Ramos (cell line): ENCODE results near the gene MCU.
"Not testable (repeated sequence)": the region's sequence is repeated elsewhere in the genome, so short reads cannot be mapped to it uniquely, and the experiment has no call there.

ENCODE experiments used
- in situ Hi-C: fragments of 300-500 bp; cut with MboI; formaldehyde crosslinking; loops from one replicate; pipeline ENCODE4 v1.14.3; 2022; ENCODE audit warnings: low sequenced_read_pairs; ENCODE audit not compliant: unreplicated experiment

The MCU gene, protein sequence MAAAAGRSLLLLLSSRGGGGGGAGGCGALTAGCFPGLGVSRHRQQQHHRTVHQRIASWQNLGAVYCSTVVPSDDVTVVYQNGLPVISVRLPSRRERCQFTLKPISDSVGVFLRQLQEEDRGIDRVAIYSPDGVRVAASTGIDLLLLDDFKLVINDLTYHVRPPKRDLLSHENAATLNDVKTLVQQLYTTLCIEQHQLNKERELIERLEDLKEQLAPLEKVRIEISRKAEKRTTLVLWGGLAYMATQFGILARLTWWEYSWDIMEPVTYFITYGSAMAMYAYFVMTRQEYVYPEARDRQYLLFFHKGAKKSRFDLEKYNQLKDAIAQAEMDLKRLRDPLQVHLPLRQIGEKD

DNA sequence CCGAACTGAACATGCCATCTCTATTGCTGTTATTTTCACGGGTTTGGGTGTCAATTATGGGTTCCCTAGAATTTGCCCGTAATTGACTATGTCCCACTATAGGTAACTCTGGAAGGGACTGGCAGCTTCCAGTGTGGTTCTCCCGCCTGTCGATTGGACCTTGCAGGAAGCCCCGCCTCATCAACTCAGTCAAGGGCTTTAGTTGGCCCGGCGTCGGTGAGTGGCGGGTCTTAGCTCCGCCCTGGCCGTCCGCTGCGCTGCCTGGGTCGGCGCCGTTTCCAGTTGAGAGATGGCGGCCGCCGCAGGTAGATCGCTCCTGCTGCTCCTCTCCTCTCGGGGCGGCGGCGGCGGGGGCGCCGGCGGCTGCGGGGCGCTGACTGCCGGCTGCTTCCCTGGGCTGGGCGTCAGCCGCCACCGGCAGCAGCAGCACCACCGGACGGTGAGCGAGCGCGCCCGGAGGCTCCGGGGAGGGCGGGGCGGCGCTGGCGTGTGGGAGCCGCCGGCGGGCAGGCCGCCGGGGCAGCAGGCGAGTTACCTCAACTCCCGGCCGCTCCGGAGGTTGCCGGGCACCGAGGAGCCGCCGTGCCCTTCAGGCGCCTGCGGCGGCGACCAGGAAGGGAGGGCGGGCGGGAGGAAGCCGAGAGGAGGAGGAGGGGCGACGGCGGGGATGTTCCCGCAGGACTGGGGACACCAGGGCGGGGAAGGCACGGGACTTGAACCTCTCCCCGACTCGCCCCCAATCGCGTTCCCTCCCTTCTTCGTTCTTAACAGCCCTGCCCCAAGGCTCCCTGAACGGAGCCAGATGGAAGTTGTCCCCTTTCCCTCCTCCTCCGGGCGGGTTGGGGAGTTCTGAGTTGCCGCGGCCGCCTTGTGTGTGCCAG is at the start of gene MCU:
Gene MCU, plus strand, starts transcription at position 281 of the 881 bp plus-strand sequence. Its CDS starts 9 bp downstream, at position 290.
- in situ Hi-C loops = no loop called here

DNA sequence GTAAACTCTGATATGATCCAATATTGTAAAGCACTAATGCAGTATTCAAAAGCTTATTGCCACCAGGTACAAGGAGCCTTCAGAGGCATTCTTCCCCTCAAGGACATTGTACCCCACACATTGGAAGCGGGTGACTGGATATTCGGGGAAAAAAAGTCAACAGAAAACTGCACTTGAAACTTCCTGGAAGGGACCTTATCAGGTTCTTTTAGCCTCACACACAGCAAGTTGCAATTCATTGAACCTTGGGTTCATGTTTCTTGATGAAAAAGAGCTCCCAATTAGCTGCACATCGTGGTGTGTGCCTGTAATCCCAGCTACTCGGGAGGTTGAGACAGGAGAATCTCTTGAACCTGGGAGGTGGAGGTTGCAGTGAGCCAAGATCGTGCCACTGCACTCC is 49.6 kb upstream of the MCU start:
- in situ Hi-C loops = no loop called here

DNA sequence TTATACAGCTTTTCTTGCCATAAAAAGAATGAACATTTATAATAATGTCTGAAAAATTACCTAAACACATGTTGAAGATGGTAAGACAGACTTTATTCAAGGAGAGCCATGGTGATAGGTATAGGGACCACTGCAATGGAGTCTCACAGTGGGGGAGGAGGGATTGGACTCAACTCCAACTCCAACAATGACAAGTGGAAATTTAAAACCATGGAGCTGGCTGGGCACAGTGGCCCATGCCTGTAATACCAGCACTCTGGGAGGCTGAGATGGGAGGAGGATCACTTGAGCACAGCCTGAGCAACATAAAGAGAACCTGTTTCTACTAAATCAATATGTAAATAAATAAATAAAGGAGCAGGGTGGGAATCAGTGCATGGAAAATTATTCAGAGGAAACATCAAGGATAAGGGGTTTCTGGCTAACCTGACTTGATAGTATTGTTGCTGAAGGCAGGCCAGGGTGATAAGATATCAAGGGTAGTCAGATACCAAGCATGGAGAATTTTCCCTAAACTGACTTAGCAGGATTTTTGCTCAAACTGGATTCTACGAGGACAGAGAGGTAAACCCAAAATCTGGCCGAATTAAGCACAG is 46.6 kb upstream of the MCU start:
- in situ Hi-C loops = no loop called here

DNA sequence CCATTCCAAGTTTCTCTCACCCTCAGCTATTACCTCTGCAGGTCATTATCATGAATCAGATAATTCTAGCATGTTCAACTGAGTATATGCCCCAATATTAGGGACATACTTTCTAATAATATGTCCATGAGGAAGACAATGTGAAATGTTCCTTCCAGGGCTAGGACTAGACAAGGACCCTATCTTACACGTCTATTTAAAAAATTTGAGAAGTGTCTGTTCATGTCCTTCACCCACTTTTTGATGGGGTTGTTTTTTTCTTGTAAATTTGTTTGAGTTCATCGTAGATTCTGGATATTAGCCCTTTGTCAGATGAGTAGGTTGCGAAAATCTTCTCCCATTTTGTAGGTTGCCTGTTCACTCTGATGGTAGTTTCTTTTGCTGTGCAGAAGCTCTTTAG is 45.0 kb upstream of the MCU start:
- in situ Hi-C loops = not testable (repeated sequence)

DNA sequence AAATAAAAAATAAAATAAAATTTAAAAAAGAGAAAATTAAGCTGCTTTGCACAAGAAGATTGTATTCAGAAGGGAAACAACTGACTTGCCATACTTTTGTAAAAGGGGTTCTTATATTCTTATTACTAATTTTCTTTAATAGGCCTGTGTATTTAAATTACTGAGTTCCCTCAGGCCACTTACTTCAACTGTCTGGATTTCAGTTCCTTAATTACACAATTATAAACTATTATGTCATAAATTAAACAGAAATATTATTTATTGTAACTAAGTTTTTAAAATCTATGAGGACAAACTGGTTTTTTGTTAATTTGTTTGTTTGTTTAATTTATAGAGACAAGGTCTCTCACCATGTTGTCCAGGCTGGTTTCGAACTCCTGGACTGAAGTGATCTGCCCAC is 43.6 kb upstream of the MCU start:
- in situ Hi-C loops = no loop called here

DNA sequence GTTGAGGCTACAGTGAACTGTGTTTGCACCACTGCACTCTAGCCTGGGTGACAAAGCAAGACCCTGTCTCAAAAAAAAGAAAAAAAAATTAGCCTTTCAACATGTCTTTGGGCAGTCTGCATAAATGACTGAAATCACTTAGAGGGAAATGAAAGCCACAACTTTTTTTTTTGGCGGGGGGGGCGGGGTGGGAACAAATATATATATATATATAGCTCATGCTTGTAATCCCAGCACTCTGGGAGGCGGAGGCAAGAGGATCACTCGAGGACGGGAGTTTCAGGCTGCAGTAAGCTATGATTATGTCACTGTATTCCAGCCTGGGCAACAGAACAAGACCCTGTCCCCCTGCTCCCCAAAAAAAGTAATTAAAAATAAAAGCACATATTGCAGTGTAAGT is 42.7 kb upstream of the MCU start:
- in situ Hi-C loops = no loop called here

DNA sequence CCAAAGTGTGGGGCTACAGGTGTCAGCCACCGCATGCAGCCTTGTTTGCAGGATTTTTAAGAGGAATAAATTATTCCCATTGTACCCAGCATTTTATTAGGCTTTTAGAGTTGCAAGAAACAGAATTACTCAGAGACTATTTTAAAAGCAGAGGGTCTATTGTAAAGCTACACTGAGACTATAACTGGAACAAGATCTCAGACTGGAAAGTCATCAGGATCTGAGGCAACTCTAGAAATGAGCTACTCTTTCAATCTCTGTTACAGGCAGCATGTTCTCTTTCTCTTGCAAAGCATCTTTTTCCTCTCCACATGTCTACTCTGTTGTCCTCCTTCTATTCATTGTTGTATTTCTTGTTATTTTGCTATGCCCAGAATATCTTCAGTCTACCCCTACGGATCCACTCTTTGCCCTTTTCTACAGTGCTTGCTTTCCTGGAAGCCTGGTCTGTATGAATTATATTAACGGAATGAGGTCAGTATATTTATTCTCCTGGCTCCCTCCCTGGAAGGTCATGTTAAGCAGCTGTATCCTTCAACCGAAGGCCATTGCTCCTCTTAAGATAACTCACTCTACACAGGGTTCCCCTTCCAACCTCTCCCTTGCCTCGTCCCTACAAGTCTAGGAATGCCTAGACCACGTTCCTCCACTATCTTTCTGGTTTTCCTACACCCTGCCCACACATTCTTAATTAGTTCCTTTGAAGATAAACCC is 38.4 kb upstream of the MCU start:
- in situ Hi-C loops = no loop called here

DNA sequence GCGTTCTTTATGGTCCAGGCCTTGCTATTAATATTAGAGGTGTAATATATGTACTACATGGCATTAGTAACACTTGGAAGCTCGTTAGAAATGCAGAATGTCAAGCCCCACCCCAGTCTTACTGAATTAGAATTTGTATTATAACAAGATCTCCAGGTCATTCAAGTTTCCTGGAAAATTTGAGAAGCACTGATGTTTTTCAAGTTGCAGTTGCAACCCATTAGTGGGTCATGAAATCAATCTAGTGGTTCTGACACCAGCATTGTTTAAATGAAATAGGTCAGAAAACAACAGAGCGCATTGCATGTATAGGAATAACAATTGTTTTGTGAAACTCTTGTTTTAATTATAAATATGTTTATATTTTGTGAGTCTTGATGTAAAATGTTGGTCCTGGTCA is 37.2 kb upstream of the MCU start:
- in situ Hi-C loops = no loop called here

DNA sequence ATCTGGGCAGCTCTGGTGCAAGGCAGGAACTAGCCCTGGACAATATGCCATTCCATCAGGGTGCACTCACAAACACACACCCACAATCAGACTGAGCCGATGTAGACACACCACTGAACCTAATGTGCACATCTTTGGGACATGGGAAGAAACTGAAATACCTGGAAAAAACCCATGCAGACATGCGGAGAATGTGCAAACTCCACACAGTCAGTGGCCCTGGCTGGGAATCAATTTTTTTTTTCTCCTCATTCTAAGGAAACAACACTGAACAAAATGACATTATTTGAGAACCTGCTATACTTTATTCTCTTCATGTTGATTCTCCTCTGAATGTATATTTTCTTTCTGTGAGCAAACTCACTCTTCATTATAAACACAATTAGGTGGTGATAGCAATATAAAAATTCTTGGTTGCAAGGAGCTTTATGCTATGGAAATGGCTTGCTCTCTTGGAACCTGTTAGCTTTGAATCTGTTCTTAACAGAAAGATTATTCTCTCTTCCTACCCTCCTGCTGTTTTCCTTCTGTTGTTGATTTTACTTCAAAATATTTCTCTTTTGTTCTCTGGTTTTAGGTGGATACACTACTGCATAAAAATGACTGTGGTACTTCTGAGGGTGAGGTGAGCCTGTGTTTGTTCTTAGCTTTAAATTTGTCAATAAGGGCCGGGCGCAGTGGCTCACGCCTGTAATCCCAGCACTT is 33.1 kb upstream of the MCU start:
- in situ Hi-C loops = no loop called here

DNA sequence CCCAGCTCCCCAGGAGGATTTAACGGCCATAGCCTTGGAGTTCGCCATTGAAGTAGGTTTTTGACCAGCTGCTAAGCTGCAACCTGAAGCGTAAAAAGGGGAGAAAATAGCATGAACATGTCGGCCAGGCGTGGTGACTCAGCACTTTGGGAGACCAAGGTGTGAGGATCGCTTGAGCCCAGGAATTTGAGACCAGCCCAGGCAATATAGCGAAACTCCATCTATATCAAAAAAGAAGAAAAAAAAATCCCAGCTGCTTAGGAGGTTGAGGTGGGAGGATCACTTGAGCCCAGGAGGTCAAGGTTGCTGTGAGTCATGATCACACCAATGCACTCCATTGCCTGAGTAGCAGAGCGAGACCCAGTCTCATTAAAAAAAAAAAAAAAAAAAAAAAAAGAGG is 32.2 kb upstream of the MCU start:
- in situ Hi-C loops = no loop called here

DNA sequence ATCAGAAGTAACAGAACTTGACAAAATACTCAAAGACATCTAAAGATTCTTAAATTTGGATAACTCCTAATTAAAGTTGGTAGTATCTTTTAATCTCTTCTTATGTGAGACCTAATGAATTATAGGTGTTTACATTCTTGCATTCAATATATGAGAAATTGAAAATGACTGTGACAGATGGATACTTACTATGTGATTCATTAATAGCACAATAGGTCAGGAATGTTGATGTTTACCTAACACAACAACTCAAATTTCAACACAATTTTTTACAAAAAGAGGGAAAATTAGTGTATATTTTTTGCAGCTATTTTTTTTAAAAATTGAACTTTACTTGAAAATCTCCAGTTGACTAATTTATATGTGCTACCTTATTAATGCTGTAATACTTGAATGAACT is 31.7 kb upstream of the MCU start:
- in situ Hi-C loops = no loop called here

DNA sequence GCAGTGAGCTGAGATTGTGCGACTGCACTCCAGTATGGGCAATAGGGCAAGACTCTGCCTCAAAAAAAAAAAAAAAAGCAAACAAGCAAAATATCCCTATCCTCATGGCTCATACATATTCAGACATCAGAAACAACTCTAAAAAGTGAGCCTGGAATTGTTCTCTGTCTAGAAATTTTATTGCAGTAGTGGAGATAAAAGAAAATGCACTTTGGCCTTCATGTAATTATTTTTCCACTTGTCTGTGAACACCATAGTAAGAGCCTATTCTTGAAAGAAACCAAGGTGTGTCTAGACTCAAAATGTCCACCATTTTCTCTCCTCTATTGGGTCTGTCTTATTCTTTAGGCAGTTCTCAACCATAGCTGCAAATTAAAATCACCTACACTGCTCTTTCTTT is 30.5 kb upstream of the MCU start:
- in situ Hi-C loops = no loop called here

DNA sequence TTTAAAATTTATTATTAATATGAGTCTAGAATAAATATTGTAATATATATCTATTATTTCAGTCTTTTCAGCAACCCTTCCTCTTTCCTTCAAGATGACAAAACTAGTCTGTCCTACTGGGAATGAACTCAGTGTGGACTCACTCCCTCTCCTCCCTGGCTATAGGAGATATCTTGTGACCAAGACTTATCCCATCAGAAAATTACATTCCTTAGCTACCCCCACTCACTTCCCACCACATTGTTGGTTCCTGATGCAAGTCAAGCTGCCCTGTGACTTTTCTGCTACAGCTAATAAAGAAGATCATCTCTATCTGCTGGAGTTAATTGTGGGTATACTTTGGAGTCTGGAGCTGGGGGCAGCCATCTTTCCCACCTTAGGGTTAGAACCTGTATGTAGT is 28.0 kb upstream of the MCU start:
- in situ Hi-C loops = no loop called here

DNA sequence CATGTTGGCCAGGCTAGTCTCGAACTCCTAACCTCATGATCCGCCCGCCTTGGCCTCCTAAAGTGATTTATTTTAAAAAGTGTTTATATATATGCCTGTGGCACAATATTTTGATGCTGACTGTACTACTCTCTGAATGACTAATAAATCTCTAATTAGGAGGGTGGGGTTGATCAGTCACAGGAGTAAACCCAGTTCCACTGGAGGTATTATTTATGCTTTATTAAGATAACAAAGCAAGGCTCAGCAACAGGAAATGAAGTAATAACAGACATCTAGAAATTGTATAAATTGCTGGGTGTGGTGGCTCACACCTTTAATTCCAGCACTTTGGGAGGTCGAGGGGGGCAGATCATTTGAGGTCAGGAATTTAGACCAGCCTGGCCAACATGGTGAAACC is 26.0 kb upstream of the MCU start:
- in situ Hi-C loops = no loop called here

DNA sequence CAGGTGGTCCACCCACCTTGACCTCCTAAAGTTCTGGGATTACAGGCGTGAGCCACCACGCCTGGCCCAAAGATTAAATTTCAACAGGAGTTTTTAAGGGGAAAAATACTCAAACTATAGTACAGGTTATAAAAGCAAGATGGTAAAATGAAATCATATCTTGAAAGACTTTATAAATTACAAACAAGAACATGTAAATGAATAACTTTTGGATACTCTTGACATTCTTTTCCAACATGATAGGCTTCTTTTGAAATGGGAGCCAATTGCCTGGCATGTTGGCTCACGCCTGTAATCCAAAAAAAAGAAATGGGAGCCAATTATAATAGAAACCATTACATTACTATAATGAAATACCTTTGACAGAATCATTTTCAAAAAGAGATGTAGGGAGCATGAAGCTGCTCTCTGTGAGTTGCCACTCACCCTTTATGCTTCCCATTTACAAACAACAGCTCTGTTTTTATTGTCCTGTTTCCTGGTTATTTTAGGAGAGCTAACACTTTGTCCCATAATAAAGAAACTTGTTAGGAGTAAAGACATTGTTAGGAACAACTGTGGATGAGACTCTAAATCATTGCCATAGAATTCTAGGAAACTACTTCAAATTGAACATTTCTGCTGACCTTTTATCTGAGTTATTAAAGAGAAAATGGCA is 24.6 kb upstream of the MCU start:
- in situ Hi-C loops = no loop called here

DNA sequence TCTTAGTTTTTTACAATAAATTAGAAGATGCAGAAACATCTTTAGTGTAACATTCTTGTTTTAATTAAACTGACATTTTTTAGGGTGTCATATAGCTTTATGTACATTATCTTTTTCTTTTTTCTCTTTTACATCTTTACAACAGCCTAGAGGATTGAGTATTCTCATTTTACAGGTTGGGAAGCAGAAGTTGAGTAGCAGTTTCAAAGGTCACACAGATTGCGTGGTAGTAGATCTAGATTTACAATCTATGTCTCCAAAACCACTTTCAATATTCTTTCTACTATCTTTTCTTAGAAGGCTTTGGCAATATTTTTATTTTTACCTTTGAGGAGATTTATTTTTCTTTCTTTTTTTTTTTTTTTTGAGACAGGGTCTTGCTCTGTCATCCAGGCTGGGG is 18.7 kb upstream of the MCU start:
- in situ Hi-C loops = no loop called here

DNA sequence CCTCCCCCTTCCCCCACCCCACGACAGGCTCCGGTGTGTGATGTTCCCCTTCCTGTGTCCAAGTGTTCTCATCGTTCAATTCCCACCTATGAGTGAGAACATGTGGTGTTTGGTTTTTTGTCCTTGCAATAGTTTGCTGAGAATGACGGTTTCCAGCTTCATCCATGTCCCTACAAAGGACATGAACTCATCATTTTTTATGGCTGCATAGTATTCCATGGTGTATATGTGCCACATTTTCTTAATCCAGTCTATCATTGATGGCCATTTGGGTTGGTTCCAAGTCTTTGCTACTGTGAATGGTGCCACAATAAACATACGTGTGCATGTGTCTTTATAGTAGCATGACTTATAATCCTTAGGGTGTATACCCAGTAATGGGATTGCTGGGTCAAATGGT is 17.8 kb upstream of the MCU start:
- in situ Hi-C loops = not testable (repeated sequence)

DNA sequence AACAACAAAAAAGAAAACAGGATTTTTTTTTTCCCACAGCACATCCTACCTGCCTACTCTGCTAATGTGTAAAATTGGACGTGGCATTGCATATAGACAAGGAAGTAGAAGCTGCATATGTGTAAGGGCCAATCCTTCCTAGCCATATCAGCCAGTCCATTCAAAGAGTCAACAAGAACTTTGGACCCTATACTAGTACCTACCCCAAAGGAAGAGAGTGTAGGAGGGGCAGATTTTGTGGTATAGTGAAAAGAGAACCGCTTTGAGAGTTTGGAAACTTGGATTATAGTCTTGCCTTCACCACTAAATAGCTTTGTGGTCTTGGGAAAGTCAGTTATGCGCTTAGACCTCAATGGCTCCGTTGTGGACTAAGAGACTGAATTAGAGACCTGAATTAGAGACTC is 12.1 kb upstream of the MCU start:
- in situ Hi-C loops = no loop called here

DNA sequence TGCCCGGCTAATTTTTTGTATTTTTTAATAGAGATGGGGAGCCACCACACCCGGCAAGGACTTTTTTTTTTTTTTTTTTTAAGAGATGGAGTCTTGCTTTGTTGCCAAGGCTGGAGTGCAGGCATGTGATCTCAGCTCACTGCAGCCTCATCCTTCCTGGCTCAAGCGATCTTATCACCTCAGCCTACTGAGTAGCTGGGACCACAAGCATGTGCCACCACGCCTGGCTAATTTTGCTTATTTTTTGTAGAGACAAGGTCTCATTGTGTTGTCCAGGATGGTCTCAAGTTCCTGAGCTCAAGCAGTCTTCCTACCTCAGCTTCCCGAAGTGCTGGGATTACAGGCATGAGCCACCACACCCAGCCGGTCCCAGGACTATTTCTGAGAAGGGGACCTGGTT is 9.3 kb upstream of the MCU start:
- in situ Hi-C loops = no loop called here
